Liver (tissue), 3 donors: ENCODE data around the gene SH3TC2.

Experiments
- CTCF ChIP-seq: fragments of 150-350 bp; IDR thresholded peaks from 2 replicates; pipeline ENCODE4 v1.5.1; 2017; ENCODE audit warnings: improper control_type of control experiment, low read depth, low read length; ENCODE audit not compliant: missing input control
- TAF1 ChIP-seq: conservative IDR thresholded peaks from 2 replicates; pipeline ENCODE4 v1.6.1; 2016; ENCODE audit warnings: antibody characterized with exemption, mild to moderate bottlenecking
- TF ChIP-seq, protein P1 (sequence below): IDR thresholded peaks from 2 replicates; pipeline ENCODE4 v1.6.1; 2016; ENCODE audit warnings: antibody characterized with exemption
- TF ChIP-seq, protein P2 (sequence below): IDR thresholded peaks from 2 replicates; pipeline ENCODE4 v1.6.1; 2016; ENCODE audit warnings: antibody characterized with exemption, mild to moderate bottlenecking
- TF ChIP-seq, protein P3 (sequence below): IDR thresholded peaks from 2 replicates; pipeline ENCODE4 v1.6.1; 2016; ENCODE audit warnings: antibody characterized with exemption
- TF ChIP-seq, protein P4 (sequence below): IDR thresholded peaks from 2 replicates; pipeline ENCODE4 v1.6.1; 2016; ENCODE audit warnings: antibody characterized with exemption
- donor health status: healthy.
- donor health status: healthy.

GRCh38 chr5:148999741-149000140, 63.1 kb downstream of the SH3TC2 start:
- TF ChIP-seq CTCF (no peak), TAF1 (no peak)
- TF ChIP-seq, protein P1, sequence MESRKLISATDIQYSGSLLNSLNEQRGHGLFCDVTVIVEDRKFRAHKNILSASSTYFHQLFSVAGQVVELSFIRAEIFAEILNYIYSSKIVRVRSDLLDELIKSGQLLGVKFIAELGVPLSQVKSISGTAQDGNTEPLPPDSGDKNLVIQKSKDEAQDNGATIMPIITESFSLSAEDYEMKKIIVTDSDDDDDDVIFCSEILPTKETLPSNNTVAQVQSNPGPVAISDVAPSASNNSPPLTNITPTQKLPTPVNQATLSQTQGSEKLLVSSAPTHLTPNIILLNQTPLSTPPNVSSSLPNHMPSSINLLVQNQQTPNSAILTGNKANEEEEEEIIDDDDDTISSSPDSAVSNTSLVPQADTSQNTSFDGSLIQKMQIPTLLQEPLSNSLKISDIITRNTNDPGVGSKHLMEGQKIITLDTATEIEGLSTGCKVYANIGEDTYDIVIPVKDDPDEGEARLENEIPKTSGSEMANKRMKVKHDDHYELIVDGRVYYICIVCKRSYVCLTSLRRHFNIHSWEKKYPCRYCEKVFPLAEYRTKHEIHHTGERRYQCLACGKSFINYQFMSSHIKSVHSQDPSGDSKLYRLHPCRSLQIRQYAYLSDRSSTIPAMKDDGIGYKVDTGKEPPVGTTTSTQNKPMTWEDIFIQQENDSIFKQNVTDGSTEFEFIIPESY = no peak
- TF ChIP-seq, protein P2, sequence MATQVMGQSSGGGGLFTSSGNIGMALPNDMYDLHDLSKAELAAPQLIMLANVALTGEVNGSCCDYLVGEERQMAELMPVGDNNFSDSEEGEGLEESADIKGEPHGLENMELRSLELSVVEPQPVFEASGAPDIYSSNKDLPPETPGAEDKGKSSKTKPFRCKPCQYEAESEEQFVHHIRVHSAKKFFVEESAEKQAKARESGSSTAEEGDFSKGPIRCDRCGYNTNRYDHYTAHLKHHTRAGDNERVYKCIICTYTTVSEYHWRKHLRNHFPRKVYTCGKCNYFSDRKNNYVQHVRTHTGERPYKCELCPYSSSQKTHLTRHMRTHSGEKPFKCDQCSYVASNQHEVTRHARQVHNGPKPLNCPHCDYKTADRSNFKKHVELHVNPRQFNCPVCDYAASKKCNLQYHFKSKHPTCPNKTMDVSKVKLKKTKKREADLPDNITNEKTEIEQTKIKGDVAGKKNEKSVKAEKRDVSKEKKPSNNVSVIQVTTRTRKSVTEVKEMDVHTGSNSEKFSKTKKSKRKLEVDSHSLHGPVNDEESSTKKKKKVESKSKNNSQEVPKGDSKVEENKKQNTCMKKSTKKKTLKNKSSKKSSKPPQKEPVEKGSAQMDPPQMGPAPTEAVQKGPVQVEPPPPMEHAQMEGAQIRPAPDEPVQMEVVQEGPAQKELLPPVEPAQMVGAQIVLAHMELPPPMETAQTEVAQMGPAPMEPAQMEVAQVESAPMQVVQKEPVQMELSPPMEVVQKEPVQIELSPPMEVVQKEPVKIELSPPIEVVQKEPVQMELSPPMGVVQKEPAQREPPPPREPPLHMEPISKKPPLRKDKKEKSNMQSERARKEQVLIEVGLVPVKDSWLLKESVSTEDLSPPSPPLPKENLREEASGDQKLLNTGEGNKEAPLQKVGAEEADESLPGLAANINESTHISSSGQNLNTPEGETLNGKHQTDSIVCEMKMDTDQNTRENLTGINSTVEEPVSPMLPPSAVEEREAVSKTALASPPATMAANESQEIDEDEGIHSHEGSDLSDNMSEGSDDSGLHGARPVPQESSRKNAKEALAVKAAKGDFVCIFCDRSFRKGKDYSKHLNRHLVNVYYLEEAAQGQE = no peak
- TF ChIP-seq, protein P3, sequence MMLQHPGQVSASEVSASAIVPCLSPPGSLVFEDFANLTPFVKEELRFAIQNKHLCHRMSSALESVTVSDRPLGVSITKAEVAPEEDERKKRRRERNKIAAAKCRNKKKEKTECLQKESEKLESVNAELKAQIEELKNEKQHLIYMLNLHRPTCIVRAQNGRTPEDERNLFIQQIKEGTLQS = no peak
- TF ChIP-seq, protein P4, sequence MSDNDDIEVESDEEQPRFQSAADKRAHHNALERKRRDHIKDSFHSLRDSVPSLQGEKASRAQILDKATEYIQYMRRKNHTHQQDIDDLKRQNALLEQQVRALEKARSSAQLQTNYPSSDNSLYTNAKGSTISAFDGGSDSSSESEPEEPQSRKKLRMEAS = no peak
